ENCODE results near the gene OXT. TPM values are rescaled to one million over a fixed set of nuclear protein-coding genes. Genes with fewer than 3 reads are reported as not detected.

The OXT gene
- total and polyA plus RNA-seq, 2 of the 13 experiments (the other 11 are each of a cell fraction or from before 2014, with no cell fraction given), result not detected

DNA sequence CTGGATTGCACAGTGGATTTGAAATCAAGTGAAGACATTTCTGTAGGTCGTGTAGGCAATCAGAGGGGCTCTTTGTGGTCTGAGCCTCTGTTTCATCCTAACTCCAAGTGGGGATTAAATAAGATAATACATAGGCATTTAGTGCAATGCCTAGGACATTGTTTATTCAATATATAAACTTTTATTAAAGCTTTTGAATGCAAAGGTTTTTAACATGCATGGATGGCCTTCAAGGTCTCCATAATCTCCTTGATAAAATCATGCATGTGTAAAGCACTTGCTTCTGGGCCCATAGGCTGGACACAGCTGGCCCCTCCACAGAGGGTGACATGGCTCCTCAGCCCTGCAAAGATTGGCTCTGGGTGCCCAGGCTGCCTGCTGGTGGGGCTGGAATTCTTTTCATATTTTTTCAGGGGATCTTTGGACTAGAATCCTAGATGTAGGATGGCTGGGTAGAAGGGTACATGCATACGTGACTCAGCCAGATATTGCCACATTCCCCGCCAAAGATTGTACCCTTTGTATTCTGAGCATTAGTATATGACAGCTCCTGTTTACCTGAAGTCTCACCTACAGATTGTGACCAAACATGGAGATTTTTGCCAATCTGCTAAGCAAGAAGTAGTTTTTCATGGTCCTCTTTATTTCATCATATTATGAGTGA is 32.1 kb downstream of the OXT start (continued):
- TF ChIP-seq TBX3 (IDR thresholded peaks at IDR 0.05; ENCODE audit: borderline replicate concordance), result peak; percentile 86; the same call in 1 of the 2 replicates
- TF ChIP-seq ZFP82 (CRISPR knock-in tag; IDR thresholded peaks at IDR 0.05; ENCODE audit: borderline replicate concordance), result 0 out of 2 replicates have a peak, but pooled peaks have one; percentile 21
- no peak for TF ChIP-seq ZSCAN21 (CRISPR knock-in tag; IDR thresholded peaks at IDR 0.05; ENCODE audit: borderline replicate concordance)
- no peak; the same call in 1 of the 2 replicates for TF ChIP-seq ZNF3 (CRISPR knock-in tag; IDR thresholded peaks at IDR 0.05)
- no peak for TF ChIP-seq ZNF550 (CRISPR knock-in tag; IDR thresholded peaks at IDR 0.05; ENCODE audit: borderline replicate concordance)
- TF ChIP-seq, protein P1, sequence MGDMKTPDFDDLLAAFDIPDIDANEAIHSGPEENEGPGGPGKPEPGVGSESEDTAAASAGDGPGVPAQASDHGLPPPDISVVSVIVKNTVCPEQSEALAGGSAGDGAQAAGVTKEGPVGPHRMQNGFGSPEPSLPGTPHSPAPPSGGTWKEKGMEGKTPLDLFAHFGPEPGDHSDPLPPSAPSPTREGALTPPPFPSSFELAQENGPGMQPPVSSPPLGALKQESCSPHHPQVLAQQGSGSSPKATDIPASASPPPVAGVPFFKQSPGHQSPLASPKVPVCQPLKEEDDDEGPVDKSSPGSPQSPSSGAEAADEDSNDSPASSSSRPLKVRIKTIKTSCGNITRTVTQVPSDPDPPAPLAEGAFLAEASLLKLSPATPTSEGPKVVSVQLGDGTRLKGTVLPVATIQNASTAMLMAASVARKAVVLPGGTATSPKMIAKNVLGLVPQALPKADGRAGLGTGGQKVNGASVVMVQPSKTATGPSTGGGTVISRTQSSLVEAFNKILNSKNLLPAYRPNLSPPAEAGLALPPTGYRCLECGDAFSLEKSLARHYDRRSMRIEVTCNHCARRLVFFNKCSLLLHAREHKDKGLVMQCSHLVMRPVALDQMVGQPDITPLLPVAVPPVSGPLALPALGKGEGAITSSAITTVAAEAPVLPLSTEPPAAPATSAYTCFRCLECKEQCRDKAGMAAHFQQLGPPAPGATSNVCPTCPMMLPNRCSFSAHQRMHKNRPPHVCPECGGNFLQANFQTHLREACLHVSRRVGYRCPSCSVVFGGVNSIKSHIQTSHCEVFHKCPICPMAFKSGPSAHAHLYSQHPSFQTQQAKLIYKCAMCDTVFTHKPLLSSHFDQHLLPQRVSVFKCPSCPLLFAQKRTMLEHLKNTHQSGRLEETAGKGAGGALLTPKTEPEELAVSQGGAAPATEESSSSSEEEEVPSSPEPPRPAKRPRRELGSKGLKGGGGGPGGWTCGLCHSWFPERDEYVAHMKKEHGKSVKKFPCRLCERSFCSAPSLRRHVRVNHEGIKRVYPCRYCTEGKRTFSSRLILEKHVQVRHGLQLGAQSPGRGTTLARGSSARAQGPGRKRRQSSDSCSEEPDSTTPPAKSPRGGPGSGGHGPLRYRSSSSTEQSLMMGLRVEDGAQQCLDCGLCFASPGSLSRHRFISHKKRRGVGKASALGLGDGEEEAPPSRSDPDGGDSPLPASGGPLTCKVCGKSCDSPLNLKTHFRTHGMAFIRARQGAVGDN (CRISPR knock-in tag; IDR thresholded peaks at IDR 0.05), result peak; percentile 65
- TF ChIP-seq, protein P2, sequence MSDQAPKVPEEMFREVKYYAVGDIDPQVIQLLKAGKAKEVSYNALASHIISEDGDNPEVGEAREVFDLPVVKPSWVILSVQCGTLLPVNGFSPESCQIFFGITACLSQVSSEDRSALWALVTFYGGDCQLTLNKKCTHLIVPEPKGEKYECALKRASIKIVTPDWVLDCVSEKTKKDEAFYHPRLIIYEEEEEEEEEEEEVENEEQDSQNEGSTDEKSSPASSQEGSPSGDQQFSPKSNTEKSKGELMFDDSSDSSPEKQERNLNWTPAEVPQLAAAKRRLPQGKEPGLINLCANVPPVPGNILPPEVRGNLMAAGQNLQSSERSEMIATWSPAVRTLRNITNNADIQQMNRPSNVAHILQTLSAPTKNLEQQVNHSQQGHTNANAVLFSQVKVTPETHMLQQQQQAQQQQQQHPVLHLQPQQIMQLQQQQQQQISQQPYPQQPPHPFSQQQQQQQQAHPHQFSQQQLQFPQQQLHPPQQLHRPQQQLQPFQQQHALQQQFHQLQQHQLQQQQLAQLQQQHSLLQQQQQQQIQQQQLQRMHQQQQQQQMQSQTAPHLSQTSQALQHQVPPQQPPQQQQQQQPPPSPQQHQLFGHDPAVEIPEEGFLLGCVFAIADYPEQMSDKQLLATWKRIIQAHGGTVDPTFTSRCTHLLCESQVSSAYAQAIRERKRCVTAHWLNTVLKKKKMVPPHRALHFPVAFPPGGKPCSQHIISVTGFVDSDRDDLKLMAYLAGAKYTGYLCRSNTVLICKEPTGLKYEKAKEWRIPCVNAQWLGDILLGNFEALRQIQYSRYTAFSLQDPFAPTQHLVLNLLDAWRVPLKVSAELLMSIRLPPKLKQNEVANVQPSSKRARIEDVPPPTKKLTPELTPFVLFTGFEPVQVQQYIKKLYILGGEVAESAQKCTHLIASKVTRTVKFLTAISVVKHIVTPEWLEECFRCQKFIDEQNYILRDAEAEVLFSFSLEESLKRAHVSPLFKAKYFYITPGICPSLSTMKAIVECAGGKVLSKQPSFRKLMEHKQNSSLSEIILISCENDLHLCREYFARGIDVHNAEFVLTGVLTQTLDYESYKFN (CRISPR knock-in tag; conservative IDR thresholded peaks at IDR 0.05), result peak; percentile 97
- TF ChIP-seq ZNF329 (CRISPR knock-in tag; IDR thresholded peaks at IDR 0.05; ENCODE audit: low read depth), result no peak
- TF ChIP-seq MAFG (CRISPR knock-in tag; IDR thresholded peaks at IDR 0.05), result no peak
- TF ChIP-seq ZNF841 (CRISPR knock-in tag; IDR thresholded peaks at IDR 0.05; ENCODE audit: borderline replicate concordance), result no peak
- TF ChIP-seq, protein P3, sequence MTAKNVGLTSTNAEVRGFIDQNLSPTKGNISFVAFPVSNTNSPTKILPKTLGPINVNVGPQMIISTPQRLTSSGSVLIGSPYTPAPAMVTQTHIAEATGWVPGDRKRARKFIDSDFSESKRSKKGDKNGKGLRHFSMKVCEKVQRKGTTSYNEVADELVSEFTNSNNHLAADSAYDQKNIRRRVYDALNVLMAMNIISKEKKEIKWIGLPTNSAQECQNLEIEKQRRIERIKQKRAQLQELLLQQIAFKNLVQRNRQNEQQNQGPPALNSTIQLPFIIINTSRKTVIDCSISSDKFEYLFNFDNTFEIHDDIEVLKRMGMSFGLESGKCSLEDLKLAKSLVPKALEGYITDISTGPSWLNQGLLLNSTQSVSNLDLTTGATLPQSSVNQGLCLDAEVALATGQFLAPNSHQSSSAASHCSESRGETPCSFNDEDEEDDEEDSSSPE (CRISPR knock-in tag; IDR thresholded peaks at IDR 0.05), result peak; percentile 87
- TF ChIP-seq ZNF556 (CRISPR knock-in tag; IDR thresholded peaks at IDR 0.05; ENCODE audit: borderline replicate concordance), result peak; percentile 86; the same call in 1 of the 2 replicates
- no peak for TF ChIP-seq TCF7L2 (IDR thresholded peaks at IDR 0.05; ENCODE audit: low read depth, low read length)
- no peak for TF ChIP-seq IRX3 (CRISPR knock-in tag; IDR thresholded peaks at IDR 0.05; ENCODE audit: borderline replicate concordance, low read depth)
- no peak for TF ChIP-seq ZNF350 (CRISPR knock-in tag; IDR thresholded peaks at IDR 0.05; ENCODE audit: borderline replicate concordance, low read depth)
- TF ChIP-seq, protein P4, sequence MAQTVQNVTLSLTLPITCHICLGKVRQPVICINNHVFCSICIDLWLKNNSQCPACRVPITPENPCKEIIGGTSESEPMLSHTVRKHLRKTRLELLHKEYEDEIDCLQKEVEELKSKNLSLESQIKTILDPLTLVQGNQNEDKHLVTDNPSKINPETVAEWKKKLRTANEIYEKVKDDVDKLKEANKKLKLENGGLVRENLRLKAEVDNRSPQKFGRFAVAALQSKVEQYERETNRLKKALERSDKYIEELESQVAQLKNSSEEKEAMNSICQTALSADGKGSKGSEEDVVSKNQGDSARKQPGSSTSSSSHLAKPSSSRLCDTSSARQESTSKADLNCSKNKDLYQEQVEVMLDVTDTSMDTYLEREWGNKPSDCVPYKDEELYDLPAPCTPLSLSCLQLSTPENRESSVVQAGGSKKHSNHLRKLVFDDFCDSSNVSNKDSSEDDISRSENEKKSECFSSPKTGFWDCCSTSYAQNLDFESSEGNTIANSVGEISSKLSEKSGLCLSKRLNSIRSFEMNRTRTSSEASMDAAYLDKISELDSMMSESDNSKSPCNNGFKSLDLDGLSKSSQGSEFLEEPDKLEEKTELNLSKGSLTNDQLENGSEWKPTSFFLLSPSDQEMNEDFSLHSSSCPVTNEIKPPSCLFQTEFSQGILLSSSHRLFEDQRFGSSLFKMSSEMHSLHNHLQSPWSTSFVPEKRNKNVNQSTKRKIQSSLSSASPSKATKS (CRISPR knock-in tag; IDR thresholded peaks at IDR 0.05), result 0 out of 2 replicates have a peak, but pooled peaks have one; percentile 46
- peak; percentile 89 for TF ChIP-seq ZNF629 (CRISPR knock-in tag; conservative IDR thresholded peaks at IDR 0.05)
- TF ChIP-seq FOXK2 (IDR thresholded peaks at IDR 0.05), result peak; percentile 92
